Measurements from ENCODE around the gene ITGA2. TPM values are rescaled to one million over a fixed set of nuclear protein-coding genes. Genes with fewer than 3 reads are reported as not detected.

ITGA2 gene
- total RNA-seq, 2 donors from 2014 or later: 6.4 to 21.5 TPM

DNA sequence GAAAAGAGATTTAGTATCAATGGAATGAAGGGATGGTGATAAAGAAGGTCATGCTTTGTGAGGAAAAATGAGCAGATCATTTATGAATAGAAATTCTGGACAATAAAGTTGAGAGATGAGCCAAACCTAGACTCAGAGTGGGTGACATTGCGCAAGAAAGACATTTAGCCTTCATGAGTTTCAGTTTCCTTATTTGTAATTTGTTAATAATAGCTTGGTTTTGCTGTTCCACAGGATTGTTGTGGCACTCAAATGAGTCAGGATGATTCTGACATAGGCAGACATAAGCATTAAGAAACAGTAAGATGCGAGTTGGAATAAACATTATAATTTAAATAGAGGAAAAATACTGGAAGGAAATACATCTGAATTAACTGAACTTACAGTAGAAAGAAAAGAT is 34.8 kb downstream of the ITGA2 start:
- DNase-seq (ENCODE audit: low spot score): no peak
- no peaks in the 10 kb centered on the region for H3K36me3 ChIP-seq
- H3K9me3 ChIP-seq: no peaks in the 10 kb centered on the region
- intact Hi-C loops (cut with DNase I): no loop called here
- no peaks in the 10 kb centered on the region for H3K27me3 ChIP-seq (replicated peaks; ENCODE audit: insufficient read depth)
- no peak overlapping the region for H3K4me3 ChIP-seq
- H3K27ac ChIP-seq: no peak overlapping the region
- TF ChIP-seq POLR2AphosphoS5 (IDR thresholded peaks at IDR 0.05) (no peak), POLR2A (IDR thresholded peaks at IDR 0.05) (no peak)
- TF ChIP-seq, protein P1, sequence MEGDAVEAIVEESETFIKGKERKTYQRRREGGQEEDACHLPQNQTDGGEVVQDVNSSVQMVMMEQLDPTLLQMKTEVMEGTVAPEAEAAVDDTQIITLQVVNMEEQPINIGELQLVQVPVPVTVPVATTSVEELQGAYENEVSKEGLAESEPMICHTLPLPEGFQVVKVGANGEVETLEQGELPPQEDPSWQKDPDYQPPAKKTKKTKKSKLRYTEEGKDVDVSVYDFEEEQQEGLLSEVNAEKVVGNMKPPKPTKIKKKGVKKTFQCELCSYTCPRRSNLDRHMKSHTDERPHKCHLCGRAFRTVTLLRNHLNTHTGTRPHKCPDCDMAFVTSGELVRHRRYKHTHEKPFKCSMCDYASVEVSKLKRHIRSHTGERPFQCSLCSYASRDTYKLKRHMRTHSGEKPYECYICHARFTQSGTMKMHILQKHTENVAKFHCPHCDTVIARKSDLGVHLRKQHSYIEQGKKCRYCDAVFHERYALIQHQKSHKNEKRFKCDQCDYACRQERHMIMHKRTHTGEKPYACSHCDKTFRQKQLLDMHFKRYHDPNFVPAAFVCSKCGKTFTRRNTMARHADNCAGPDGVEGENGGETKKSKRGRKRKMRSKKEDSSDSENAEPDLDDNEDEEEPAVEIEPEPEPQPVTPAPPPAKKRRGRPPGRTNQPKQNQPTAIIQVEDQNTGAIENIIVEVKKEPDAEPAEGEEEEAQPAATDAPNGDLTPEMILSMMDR (IDR thresholded peaks at IDR 0.05): no peak
- 70% methylated on average over 2 of the region's 2 CpGs for WGBS
- no peaks in the 10 kb centered on the region for H3K4me1 ChIP-seq (replicated peaks)

DNA sequence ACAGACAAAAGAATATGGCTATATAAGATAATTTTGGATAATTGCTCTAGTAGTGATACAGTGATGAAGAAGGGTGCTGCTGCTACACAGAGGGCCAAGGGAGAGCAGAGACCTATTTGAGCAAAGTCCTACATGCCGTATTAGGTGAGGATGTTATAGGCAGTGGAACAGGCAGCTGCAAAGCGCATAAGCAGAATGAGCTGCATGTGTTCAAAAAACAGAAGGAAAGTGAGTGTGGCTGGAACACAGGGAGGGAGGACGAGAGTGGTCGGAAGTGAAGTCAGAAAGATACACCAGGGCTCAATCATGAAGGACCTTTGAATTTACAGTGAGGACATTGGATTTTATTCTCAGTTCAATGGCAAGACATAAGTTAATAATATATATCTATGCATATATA is 35.4 kb downstream of the ITGA2 start:
- no peaks in the 10 kb centered on the region for H3K36me3 ChIP-seq
- TF ChIP-seq POLR2AphosphoS5 (IDR thresholded peaks at IDR 0.05): no peak
- TF ChIP-seq, protein P1 (IDR thresholded peaks at IDR 0.05): no peak
- no peak for TF ChIP-seq POLR2A (IDR thresholded peaks at IDR 0.05)
- WGBS: 86% methylated on average over 4 of the region's 4 CpGs
- H3K4me3 ChIP-seq: no peak overlapping the region
- H3K9me3 ChIP-seq: no peaks in the 10 kb centered on the region
- no peaks in the 10 kb centered on the region for H3K4me1 ChIP-seq (replicated peaks)
- DNase-seq (ENCODE audit: low spot score): no peak
- no peaks in the 10 kb centered on the region for H3K27me3 ChIP-seq (replicated peaks; ENCODE audit: insufficient read depth)
- intact Hi-C loops (cut with DNase I): no loop called here
- H3K27ac ChIP-seq: no peak overlapping the region

DNA sequence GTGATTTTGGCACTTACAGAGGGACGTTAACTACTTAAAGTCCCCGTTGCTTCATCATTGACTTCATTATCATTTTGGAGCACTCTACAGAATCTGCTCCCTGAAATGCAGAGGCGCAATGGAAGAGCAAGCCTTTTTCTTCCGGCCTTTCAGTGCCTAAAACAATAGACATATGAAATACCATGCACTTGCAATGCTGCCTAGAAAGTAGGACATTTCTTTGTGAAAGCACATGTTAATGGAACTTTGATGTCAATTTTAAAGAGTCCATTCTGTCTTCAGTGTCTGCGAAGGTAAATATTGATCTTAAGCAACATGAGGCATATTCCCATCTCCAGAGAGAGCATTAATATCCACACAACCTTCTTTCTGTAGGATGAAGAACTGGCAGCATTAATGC is 36.3 kb downstream of the ITGA2 start:
- Histone ChIP-seq H3K27me3 (replicated peaks; ENCODE audit: insufficient read depth) (no peaks in the 10 kb centered on the region), H3K9me3 (no peaks in the 10 kb centered on the region), H3K4me3 (no peak overlapping the region), H3K27ac (no peak overlapping the region), H3K36me3 (no peaks in the 10 kb centered on the region), H3K4me1 (replicated peaks) (peaks cover under 1% of the 10 kb centered on the region)
- WGBS: 55% methylated on average over 5 of the region's 5 CpGs
- TF ChIP-seq POLR2AphosphoS5 (IDR thresholded peaks at IDR 0.05): no peak
- no peak for TF ChIP-seq POLR2A (IDR thresholded peaks at IDR 0.05)
- TF ChIP-seq, protein P1 (IDR thresholded peaks at IDR 0.05): no peak
- intact Hi-C loops (cut with DNase I): no loop called here
- no peak for DNase-seq (ENCODE audit: low spot score)

GRCh38 chr5:53027913-53028312 is 38.8 kb downstream of the ITGA2 start:
- Histone ChIP-seq H3K27me3 (replicated peaks; ENCODE audit: insufficient read depth) (no peaks in the 10 kb centered on the region), H3K4me3 (no peak overlapping the region), H3K4me1 (replicated peaks) (peaks cover 3% of the 10 kb centered on the region), H3K36me3 (no peaks in the 10 kb centered on the region), H3K27ac (no peak overlapping the region), H3K9me3 (no peaks in the 10 kb centered on the region)
- DNase-seq (ENCODE audit: low spot score): peak; percentile 47
- no peak for TF ChIP-seq POLR2A (IDR thresholded peaks at IDR 0.05)
- peak; percentile 46 for TF ChIP-seq POLR2AphosphoS5 (IDR thresholded peaks at IDR 0.05)
- intact Hi-C loops (cut with DNase I): no loop called here
- 30% methylated on average over 4 of the region's 4 CpGs for whole genome bisulfite sequencing

- no peaks in the 10 kb centered on the region for H3K36me3 ChIP-seq
- H3K27ac ChIP-seq: no peak overlapping the region
- 93% methylated on average over 1 of the region's 1 CpG for WGBS
- H3K4me3 ChIP-seq: no peak overlapping the region
- no peaks in the 10 kb centered on the region for H3K9me3 ChIP-seq
- H3K4me1 ChIP-seq (replicated peaks): peaks cover 3% of the 10 kb centered on the region
- no peaks in the 10 kb centered on the region for H3K27me3 ChIP-seq (replicated peaks; ENCODE audit: insufficient read depth)
- no peak for DNase-seq (ENCODE audit: low spot score)
- TF ChIP-seq, protein P1 (IDR thresholded peaks at IDR 0.05): no peak
- TF ChIP-seq POLR2A (IDR thresholded peaks at IDR 0.05): no peak
- intact Hi-C loops (cut with DNase I): no loop called here
These were observed 40.5 kb downstream of the ITGA2 start for GRCh38 chr5:53029608-53030007.

Data from prostate gland (tissue), 2 donors.